ENCODE results near the gene NTSR2.
A peak's percentile ranks its signal among the peaks of the same experiment; 100 is the strongest.
"Not testable (repeated sequence)": the region's sequence is repeated elsewhere in the genome, so short reads cannot be mapped to it uniquely, and the experiment has no call there.

NTSR2 gene

GRCh38 chr2:11679486-11680181 is 9.6 kb upstream of the NTSR2 start:
- DNase-seq = peak; percentile 61

GRCh38 chr2:11679016-11679415 is 9.0 kb upstream of the NTSR2 start:
- DNase-seq = no peak

- DNase-seq = no peak
Observed at GRCh38 chr2:11678306-11678960, 8.4 kb upstream of the NTSR2 start.

- peak; percentile 25 for DNase-seq
Observed at GRCh38 chr2:11677136-11678055, 7.4 kb upstream of the NTSR2 start.

- peak; percentile 4 for DNase-seq
Observed at GRCh38 chr2:11676640-11677039, 6.6 kb upstream of the NTSR2 start.

- no peak for DNase-seq
Observed at GRCh38 chr2:11675423-11676112, 5.6 kb upstream of the NTSR2 start.

GRCh38 chr2:11674983-11675382 is 5.0 kb upstream of the NTSR2 start:
- no peak for DNase-seq

GRCh38 chr2:11672407-11672806 is 2.4 kb upstream of the NTSR2 start:
- no peak for DNase-seq

GRCh38 chr2:11667866-11668637 is 1.9 kb downstream of the NTSR2 start:
- no peak for DNase-seq

GRCh38 chr2:11667194-11667593 is 2.8 kb downstream of the NTSR2 start:
- no peak for DNase-seq

- no peak for DNase-seq
Observed at GRCh38 chr2:11665510-11666362, 4.3 kb downstream of the NTSR2 start.

- no peak for DNase-seq
Observed at GRCh38 chr2:11665028-11665427, 5.0 kb downstream of the NTSR2 start.

- no peak for DNase-seq
Observed at GRCh38 chr2:11663427-11663826, 6.6 kb downstream of the NTSR2 start.

- no peak for DNase-seq
Observed at GRCh38 chr2:11662882-11663281, 7.1 kb downstream of the NTSR2 start.

- no peak for DNase-seq
Observed at GRCh38 chr2:11661891-11662435, 8.0 kb downstream of the NTSR2 start.

GRCh38 chr2:11660396-11660795 is 9.6 kb downstream of the NTSR2 start:
- not testable (repeated sequence) for DNase-seq

GRCh38 chr2:11659851-11660250 is 10.1 kb downstream of the NTSR2 start:
- no peak for DNase-seq

GRCh38 chr2:11659115-11659475 is 10.9 kb downstream of the NTSR2 start:
- DNase-seq = no peak

GRCh38 chr2:11658208-11659114 is 11.5 kb downstream of the NTSR2 start:
- DNase-seq = no peak

- DNase-seq = no peak
Observed at GRCh38 chr2:11657646-11658045, 12.3 kb downstream of the NTSR2 start.
